ENCODE data around the gene TMEM240.

DNA sequence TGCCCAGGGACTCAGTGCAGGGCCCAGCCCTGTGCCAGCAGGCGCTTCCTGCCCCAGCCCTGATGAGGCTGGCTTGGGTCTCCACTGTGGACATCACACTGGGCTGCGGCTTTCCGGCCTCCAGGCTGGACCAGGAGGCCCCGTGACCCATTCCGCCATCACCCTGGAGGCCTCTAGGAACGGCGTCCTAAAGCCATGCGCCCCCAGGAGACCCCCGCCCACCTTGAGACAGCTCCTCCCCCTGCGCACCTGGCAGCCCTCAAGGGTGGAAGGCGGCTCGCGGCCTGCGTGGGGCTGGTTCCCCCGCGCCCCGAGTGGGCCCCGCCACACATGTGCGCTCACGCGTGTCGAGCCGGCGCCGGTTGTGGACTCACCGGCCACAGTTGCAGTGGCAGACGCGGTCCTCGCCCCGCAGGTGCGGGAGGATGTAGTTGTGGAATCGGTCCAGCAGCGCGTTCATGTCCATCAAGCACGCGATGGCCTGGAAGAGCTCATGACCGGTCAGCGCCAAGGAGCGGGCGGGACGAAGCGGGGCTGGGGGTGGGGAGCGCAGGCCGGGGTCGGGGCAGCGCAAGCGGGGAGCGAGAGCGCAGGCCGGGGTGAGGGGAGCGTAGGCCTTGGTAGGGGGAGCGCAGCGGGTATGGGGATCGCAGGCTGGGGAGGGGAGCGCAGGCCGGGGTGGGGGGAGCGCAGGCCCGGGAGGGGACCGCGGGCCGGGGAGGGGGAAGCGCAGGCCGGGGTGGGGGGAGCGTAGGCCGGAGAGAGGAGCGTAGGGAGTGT, 924 bp downstream of the TMEM240 start:
- no peak for TF ChIP-seq POLR2A (IDR thresholded peaks at IDR 0.05)
- TF ChIP-seq, protein P1, sequence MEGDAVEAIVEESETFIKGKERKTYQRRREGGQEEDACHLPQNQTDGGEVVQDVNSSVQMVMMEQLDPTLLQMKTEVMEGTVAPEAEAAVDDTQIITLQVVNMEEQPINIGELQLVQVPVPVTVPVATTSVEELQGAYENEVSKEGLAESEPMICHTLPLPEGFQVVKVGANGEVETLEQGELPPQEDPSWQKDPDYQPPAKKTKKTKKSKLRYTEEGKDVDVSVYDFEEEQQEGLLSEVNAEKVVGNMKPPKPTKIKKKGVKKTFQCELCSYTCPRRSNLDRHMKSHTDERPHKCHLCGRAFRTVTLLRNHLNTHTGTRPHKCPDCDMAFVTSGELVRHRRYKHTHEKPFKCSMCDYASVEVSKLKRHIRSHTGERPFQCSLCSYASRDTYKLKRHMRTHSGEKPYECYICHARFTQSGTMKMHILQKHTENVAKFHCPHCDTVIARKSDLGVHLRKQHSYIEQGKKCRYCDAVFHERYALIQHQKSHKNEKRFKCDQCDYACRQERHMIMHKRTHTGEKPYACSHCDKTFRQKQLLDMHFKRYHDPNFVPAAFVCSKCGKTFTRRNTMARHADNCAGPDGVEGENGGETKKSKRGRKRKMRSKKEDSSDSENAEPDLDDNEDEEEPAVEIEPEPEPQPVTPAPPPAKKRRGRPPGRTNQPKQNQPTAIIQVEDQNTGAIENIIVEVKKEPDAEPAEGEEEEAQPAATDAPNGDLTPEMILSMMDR (IDR thresholded peaks at IDR 0.05): no peak
